Muscle of arm (tissue), 12 donors: Measurements from ENCODE around the gene CNN2. TPM values are rescaled to one million over a fixed set of nuclear protein-coding genes. Genes with fewer than 3 reads are reported as not detected.

Source experiments
- DNase-seq: peaks from one replicate; pipeline ENCODE4 v3.0.0-alpha.2; 2013
- polyA plus RNA-seq, 12 donors: library from polyadenylated mRNA; unstranded; fragments of 120-200 nt; gene quantifications; one replicate each; pipeline ENCODE4 v1.2.1, GENCODE V29; 2013; ENCODE audit not compliant: insufficient read length in 12 of 12

CNN2 gene
- polyA plus RNA-seq, 12 donors: 36.3 to 89.8 (median 46.7) TPM; not detected in 1

DNA sequence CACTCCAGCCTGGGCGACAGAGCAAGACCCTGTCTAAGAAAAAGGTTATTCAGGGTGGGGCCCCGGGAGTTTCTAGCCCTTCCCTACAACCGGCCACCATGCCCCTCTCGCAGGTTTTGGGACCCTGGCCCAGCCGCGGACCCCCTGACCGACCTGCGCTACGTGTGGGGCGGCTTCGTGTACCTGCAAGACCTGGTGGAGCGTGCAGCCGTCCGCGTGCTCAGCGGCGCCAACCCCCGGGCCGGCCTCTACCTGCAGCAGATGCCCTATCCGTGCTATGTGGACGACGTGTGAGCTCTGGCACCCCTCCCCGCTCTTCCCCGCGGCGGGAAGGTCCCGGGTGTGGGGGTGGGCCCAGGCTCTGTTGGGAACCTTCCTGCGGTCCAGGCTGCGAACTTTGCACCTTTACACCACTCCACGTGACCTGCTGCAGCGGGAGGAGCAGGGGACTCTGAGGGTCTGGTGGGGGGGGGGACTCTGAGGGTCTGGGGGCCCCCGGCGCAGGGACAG is 19.8 kb downstream of the CNN2 start:
- DNase-seq: no peak

DNA sequence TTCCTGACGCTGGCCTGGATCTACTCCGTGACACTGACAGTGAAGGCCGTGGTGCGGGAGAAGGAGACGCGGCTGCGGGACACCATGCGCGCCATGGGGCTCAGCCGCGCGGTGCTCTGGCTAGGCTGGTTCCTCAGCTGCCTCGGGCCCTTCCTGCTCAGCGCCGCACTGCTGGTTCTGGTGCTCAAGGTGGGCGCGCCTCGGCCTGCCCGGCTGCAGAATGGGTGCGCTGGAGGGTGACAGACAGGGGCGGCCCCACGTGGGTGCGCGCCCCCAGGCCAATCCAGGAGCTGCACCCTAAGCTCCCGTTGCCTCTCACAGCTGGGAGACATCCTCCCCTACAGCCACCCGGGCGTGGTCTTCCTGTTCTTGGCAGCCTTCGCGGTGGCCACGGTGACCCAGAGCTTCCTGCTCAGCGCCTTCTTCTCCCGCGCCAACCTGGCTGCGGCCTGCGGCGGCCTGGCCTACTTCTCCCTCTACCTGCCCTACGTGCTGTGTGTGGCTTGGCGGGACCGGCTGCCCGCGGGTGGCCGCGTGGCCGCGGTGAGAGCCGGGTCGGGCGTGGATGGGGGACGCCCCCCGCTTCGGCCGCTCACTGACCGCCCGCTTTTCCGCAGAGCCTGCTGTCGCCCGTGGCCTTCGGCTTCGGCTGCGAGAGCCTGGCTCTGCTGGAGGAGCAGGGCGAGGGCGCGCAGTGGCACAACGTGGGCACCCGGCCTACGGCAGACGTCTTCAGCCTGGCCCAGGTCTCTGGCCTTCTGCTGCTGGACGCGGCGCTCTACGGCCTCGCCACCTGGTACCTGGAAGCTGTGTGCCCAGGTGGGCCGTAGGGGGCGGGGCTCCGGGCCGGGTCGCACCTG is 20.7 kb downstream of the CNN2 start:
- no peak for DNase-seq

DNA sequence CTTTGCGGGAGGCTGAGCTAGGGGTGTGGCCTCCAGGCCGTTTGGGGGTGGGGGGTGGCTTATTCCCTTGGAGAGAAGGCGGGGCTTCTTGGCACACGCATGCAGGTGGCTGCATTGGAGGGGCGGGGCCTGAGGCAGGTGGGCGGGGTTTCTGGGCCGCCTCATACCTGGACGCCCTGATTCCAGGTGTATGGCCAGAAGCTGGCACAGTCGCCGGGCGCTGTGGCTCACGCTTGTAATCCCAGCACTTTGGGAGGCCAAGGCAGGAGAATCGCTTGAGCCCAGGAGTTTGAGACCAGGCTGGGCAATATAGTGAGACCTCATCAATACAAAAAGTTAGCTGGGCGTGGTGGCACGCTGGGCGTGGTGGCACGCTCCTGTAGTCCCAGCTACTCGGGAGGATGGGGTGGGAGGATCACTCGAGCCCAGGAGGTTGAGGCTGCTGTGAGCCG is 21.3 kb downstream of the CNN2 start:
- DNase-seq: no peak

DNA sequence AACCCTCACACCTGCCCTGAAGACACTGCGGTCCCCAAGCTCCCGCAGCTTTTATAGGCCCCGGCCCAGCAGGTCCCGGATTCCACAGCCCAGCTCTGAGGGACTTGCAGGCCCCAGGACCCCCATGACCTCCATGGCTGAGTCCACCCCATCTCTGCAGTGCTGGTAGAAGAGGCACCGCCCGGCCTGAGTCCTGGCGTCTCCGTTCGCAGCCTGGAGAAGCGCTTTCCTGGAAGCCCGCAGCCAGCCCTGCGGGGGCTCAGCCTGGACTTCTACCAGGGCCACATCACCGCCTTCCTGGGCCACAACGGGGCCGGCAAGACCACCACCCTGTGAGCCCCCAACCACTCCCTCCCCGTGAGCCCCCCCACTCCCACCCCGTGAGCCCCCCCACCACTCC is 22.7 kb downstream of the CNN2 start:
- no peak for DNase-seq

DNA sequence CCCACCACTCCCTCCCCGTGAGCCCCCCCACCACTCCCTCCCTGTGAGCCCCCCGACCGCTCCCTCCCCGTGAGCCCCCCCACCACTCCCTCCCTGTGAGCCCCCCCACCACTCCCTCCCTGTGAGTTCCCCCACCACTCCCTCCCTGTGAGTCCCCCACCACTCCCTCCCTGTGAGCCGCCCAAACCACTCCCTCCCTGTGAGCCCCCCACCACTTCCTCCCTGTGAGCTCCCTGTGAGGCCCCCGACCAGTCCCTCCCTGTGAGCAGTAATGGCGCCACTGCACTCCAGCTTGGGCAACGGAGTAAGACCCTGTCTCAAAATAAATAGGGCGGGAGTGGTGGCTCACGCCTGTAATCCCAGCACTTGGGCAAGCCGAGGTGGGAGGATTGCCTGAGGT is 23.4 kb downstream of the CNN2 start:
- DNase-seq: no peak

DNA sequence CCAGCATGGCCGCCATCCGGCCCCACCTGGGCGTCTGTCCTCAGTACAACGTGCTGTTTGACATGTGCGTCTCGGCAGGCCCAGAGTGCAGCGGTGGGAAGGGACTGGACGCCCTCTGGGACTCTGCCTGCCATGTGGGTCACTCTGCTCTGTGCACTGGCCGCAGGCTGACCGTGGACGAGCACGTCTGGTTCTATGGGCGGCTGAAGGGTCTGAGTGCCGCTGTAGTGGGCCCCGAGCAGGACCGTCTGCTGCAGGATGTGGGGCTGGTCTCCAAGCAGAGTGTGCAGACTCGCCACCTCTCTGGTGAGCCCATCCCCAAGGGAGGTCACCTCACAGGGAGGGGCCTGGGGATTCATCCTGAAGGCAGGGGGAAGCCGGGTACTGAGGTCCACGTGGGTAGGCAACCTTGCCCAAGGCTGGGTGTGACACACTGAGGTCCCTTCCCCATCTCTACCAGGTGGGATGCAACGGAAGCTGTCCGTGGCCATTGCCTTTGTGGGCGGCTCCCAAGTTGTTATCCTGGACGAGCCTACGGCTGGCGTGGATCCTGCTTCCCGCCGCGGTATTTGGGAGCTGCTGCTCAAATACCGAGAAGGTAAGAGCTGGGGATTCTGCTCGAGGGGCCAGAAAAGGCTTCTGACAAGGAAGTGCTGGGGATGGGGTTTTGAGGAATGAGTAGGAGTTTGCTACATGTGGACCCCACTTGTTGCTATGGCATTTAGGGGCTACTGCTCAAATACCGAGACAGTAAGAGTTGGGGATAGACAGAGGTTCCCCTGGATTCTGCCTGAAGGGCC is 24.8 kb downstream of the CNN2 start:
- no peak for DNase-seq

DNA sequence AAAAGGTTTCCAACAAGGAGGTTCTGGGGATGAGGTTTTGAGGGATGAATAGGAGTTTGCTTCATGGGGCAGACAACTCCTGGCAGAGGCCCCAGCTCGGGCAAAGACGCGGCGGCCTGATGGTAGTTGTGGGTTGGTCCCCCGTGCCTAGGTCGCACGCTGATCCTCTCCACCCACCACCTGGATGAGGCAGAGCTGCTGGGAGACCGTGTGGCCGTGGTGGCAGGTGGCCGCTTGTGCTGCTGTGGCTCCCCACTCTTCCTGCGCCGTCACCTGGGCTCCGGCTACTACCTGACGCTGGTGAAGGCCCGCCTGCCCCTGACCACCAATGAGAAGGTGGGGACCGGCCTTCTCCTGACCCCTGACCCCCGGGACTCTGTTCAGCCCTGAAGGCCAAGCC is 25.4 kb downstream of the CNN2 start:
- DNase-seq: no peak

DNA sequence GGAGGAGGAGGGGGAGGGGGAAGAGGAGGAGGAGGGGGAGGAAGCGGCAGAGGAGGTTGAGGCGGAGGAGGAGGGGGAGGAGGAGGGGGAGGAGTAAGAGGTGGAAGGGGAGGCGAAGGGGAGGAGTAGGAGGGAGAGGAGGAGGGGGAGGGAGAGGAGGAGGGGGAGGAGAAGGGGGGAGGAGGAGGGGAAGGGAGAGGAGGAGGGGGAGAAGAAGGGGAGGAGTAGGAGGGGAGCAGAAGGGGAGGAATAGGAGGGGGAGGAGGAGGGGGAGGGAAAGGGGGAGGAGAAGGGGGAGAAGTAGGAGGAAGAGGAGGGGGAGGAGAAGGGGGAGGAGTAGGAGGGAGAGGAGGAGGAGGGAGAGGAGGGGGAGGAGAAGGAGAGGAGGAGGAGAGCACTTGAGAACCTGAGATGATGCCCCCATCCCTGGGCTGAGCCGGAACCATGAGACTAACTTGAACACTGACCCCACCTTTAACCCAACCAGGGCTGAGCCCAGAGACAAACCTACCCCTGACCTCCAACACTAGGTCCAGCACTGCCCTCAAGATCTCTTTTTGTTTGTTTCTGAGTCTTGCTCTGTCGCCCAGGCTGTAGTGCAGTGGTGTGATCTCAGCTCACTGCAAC is 26.1 kb downstream of the CNN2 start:
- no peak for DNase-seq

DNA sequence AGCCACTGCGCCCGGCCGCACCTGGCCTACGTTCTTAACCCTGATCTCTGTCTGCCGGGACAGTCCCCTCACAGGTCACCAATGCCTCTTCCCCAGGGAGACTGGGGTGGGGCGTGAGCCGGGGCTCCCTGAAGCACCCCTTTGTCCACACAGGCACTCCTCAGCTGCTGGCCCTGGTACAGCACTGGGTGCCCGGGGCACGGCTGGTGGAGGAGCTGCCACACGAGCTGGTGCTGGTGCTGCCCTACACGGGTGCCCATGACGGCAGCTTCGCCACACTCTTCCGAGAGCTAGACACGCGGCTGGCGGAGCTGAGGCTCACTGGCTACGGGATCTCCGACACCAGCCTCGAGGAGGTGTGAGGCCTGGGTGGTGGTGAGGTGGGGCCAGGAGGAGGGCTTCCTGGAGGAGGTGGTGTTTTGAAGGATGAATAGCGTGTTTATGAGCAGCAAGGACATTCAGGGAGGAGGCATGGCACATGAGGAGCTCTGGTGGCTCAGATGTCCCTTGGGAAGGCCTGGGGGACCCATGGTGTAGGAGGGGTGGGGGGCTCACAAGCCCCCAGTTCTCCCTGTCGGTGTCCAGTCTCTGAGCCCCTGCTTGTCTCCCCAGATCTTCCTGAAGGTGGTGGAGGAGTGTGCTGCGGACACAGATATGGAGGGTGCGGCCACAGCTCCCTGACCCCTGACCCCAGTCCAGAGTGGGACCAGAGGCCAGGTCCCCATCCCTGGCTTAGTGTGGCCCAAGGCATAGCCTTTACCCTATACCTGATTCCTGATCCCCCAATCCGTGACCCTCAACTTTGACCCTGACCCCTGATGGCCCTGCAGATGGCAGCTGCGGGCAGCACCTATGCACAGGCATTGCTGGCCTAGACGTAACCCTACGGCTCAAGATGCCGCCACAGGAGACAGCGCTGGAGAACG is 27.0 kb downstream of the CNN2 start:
- no peak for DNase-seq

DNA sequence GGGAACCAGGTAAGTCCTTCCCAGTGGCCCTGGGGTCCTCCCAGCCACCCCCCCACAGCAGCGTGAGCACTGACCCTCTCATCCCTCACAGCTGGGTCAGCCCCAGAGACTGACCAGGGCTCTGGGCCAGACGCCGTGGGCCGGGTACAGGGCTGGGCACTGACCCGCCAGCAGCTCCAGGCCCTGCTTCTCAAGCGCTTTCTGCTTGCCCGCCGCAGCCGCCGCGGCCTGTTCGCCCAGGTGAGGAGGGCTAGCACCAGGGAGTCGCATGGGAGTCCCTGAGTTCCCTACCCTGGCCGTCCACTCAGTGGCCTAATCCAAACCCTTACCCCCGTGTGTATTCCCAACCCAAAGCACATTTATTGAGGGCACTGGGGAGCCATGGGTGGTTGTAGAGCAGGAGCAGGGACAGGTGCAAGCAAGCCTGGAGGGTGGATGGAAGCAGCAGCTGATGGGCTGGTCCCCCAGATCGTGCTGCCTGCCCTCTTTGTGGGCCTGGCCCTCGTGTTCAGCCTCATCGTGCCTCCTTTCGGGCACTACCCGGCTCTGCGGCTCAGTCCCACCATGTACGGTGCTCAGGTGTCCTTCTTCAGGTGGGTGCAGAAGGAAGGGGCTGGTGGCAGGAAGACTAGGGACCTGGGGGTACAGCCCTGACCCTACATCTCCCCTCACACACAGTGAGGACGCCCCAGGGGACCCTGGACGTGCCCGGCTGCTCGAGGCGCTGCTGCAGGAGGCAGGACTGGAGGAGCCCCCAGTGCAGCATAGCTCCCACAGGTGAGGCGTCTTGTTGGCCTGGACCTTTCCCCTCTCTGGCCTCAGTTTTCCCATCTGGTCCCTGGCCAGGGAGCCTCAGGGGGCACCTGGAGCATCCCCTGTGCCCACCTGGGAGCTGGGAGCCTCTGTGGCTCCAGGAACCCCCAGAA is 28.0 kb downstream of the CNN2 start:
- no peak for DNase-seq

DNA sequence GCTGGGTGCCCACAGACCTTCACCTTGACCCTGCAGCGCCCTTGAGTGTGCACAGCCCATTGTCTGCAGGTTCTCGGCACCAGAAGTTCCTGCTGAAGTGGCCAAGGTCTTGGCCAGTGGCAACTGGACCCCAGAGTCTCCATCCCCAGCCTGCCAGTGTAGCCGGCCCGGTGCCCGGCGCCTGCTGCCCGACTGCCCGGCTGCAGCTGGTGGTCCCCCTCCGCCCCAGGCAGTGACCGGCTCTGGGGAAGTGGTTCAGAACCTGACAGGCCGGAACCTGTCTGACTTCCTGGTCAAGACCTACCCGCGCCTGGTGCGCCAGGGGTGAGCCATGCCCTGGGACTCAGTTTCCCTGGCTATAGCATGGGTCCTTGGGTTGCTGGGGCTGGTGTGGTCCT is 28.6 kb downstream of the CNN2 start:
- DNase-seq: no peak

DNA sequence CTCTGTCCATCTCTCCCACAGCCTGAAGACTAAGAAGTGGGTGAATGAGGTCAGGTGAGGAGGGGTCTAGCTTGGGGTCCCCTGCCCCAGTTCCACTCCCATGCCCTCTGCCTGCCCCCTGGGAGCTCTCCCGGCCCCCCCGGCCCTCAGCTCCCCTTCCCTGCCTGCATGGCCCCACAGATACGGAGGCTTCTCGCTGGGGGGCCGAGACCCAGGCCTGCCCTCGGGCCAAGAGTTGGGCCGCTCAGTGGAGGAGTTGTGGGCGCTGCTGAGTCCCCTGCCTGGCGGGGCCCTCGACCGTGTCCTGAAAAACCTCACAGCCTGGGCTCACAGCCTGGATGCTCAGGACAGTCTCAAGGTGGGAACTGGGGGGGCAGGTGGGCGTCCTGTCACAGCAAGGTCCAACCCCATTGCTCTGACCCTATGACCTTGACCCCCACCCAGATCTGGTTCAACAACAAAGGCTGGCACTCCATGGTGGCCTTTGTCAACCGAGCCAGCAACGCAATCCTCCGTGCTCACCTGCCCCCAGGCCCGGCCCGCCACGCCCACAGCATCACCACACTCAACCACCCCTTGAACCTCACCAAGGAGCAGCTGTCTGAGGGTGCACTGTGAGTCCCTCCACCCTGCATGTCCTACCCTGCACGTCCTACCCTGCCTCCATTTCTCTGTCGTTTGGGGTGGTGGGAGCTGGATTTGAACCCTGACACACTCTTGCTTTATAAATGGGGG is 29.6 kb downstream of the CNN2 start:
- DNase-seq: no peak

DNA sequence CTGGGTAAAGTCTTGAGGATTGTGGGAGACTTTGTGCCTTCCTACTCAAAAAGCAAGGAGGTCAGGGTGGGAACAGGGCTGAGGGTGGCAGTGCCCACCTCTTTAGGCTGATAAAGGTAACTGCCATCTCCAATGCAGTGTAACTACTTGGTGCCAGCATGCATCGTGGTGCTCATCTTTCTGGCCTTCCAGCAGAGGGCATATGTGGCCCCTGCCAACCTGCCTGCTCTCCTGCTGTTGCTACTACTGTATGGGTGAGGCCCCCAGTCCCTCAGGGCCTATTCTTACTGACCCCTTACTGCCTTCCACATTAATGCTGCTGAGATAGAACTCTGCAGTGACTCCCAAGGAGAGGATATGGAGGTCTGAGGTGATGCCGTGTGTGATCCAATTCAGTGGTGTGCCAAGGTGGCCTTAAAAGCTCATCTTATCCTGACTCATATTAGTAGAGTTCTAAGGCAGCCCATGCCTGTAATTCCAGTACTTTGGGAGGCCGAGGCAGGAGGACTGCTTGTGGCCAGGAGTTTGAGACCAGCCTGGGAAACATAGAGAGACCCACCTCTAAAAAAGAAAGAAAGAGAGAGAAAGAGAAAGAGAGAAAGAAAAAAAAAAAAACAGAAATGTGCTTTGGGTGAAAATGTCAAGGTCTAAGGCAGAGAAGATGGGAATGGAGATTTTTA is 30.9 kb downstream of the CNN2 start:
- DNase-seq: no peak

DNA sequence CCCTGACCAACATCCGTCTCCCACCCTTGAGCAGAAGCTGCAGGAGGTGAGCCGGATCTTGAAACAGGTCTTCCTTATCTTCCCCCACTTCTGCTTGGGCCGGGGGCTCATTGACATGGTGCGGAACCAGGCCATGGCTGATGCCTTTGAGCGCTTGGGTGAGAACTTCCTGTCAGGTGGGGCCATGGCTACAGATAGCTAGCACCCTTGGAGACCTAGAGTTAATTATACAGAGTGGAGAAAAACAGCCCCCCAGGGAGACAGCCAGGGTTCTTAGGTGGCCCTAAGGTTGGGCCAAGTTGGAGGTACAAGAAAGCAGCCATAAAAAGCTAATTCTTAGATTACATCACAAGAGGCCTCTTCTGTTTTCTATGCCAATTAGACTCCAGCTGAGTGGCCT is 31.7 kb downstream of the CNN2 start:
- no peak for DNase-seq

DNA sequence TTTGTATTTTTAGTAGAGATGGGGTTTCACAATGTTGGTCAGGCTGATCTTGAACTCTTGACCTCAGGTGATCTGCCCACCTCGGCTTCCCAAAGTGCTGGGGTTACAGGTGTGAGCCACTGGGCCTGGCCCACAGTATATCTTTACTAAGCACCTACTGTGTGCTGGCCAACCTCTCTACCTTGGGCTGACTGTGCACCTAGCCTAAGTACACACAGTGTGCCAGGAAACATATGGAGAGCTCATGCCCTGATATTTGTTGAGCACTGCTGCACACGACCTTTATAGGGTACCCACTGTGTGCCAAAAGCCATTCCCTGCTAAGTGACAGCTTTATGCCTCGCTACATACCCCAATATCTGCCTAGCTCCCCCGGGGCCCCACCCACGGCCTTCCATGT is 34.3 kb downstream of the CNN2 start:
- no peak for DNase-seq

DNA sequence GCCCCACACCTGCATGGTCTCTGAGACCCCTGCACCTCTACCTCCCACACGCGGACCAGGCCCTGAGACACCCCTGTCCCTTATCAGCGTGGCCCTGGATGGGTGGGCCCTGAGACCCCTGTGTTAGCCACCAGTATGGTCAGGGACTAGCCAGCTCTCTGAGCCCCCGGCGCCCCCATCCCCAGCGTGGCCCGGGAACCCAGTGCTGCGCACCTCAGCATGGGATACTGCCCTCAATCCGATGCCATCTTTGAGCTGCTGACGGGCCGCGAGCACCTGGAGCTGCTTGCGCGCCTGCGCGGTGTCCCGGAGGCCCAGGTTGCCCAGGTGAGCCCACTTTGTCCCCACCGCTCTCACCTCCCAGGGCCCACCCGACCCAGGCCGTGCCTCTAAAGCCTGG is 35.6 kb downstream of the CNN2 start:
- no peak for DNase-seq

DNA sequence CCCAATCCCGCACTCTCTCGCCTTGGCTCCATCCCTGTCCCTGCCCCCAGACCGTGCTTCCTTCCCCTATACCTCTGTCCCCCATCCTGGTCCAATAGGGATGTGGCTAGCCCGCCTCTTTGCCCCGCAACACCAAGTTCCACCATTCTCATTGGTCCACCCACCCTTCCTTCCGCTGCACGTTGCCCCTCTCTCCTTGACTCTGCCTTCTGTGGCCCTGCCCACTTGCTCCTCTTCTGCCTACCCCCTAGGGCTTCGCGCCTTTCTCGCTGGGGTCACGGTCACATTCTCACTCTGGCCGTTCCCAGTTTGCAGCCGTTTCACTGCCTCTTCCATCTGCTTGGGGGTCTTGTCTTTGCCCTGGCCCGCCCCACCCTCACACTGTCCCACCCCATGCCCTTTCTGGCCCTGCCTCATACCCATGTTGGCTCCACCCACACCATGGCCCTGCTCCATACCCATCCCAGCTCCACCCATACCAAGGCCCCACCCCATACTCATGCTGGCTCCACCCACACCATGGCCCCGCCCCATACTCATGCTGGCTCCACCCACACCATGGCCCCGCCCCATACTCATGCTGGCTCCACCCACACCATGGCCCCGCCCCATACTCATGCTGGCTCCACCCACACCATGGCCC is 36.1 kb downstream of the CNN2 start:
- no peak for DNase-seq
